Stimulated activated CD4-positive, alpha-beta T cell treated with anti-CD3 and anti-CD28 coated beads, Interleukin-12 subunit alpha, Interleukin-12 subunit beta, amount 100 ng/mL, for 24 hours (primary cell): ENCODE results near the gene SLC5A12.

ENCODE experiments used
- DNase-seq, 2 experiments: peaks; one replicate each; pipeline ENCODE4 v3.0.0-alpha.2; 2020; ENCODE audit warnings: low read depth in 2 of 2

Gene SLC5A12

GRCh38 chr11:26719998-26720397 lies 1.9 kb downstream of the SLC5A12 start:
- no peak for DNase-seq

GRCh38 chr11:26719289-26719973 lies 2.4 kb downstream of the SLC5A12 start:
- DNase-seq, result no peak

DNA sequence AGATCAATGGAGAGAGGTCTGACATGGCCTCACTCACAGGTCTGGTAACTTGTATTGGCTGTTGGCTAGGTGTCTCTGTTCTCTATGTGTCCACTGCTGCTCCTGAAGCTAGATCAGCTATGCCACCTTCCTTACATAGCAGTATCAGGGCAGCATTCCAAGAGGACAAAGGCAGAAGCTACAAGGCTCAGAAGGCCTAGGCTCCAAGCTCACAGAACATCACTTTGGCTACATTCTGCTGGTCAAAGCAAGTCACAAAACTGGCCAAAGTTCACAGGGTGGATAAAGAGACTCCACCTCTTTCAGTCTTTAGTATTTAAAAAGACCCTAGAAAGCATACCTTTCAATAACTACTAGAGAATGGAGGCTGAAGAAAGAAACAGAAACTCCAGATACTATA lies 4.1 kb downstream of the SLC5A12 start:
- no peak for DNase-seq

GRCh38 chr11:26715133-26715532 lies 6.7 kb downstream of the SLC5A12 start:
- no peak for DNase-seq

- no peak for DNase-seq
Measured at GRCh38 chr11:26712497-26712896, 9.4 kb downstream of the SLC5A12 start.

GRCh38 chr11:26710489-26710888 lies 11.4 kb downstream of the SLC5A12 start:
- DNase-seq, result no peak

GRCh38 chr11:26708736-26709456 lies 13.0 kb downstream of the SLC5A12 start:
- no peak for DNase-seq

DNA sequence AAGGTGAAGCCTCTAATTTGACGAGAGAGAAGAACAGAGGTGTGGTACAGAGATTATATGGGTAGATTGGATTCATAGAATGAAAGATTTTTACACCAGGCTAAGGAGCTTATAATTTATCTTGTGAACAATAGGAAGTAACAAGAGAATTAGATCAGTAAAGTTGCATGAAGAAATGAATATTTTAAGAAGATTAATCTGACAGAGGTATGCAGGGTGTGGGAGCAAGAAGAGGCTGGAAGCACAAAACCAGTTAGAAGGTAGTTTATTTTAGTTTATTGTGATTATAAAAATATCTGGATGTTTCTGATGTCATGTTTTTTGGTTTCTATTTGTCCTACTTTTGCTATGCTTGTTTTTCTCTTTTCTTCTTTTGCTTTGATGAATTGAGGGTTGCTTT lies 15.7 kb downstream of the SLC5A12 start:
- DNase-seq, result no peak

GRCh38 chr11:26704249-26704648 lies 17.6 kb downstream of the SLC5A12 start:
- DNase-seq, result no peak

- no peak for DNase-seq
Measured at GRCh38 chr11:26703411-26704191, 18.3 kb downstream of the SLC5A12 start.

- no peak for DNase-seq
Measured at GRCh38 chr11:26702406-26702805, 19.5 kb downstream of the SLC5A12 start.

GRCh38 chr11:26700574-26701235 lies 21.2 kb downstream of the SLC5A12 start:
- DNase-seq, result no peak

GRCh38 chr11:26698224-26698623 lies 23.6 kb downstream of the SLC5A12 start:
- DNase-seq, result no peak

DNA sequence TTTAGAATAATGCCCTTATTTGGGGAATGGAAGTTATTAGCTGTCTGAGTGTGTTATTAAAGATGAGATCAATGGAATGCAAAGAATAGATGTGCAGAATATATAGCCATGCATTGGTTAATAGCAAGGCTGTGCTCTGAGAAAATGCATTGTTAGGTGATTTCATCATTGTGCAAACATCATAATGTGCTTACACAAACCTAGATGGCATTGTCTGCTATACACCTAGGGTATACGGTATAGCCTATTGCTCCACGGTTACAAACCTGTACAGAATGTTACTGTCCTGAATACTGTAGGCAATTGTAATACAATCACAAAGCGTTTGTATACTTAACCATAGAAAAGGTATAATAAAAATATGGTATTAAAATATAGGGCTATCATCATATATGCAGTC lies 25.5 kb downstream of the SLC5A12 start:
- DNase-seq, result no peak

GRCh38 chr11:26688701-26689100 lies 33.2 kb downstream of the SLC5A12 start:
- DNase-seq, result no peak

DNA sequence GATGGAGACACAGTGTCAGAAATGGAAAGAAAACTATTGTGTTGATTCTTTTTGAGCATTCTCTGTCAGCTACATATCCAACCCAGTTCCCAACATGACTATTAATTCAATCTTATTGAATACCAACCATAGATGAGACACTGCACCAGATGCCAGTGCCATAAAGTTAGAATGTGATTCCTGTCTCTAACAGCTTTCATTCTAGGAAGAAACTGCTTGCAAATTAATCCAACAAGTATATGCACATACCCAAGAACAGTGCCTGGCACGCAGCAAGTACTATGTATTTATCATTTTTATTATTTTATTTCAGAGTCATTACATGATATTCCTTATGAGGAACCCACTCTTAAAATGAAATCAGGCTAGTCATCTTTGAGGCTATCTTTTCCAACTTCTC lies 34.5 kb downstream of the SLC5A12 start:
- DNase-seq, result no peak

- no peak for DNase-seq
Measured at GRCh38 chr11:26677566-26677965, 44.3 kb downstream of the SLC5A12 start.

- no peak for DNase-seq
Measured at GRCh38 chr11:26676641-26677040, 45.2 kb downstream of the SLC5A12 start.

- DNase-seq, result no peak
Measured at GRCh38 chr11:26675233-26675928, 46.5 kb downstream of the SLC5A12 start.

- no peak for DNase-seq
Measured at GRCh38 chr11:26665946-26666345, 55.9 kb downstream of the SLC5A12 start.

- no peak for DNase-seq
Measured at GRCh38 chr11:26665036-26665435, 56.8 kb downstream of the SLC5A12 start.

DNA sequence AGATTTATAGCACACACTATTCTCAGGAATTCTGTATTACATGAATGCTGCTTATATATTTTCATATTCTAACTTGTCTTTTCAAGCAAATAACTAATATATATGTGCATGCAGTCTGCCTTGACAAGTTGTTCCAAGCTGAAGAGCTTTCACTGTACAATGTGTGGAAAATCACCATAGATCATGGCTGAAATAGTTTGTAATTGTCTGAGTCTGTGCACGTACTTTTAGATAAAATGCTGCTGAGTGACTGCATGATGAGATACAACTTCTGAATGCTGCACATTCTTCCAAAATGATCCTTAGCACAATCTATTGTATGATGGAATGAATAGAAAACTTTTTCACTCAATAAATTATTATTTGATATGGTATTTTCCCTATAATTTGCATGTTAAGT lies 58.9 kb downstream of the SLC5A12 start:
- DNase-seq, result no peak
